AG10803 (cell line): Measurements from ENCODE around the gene MED6.

ENCODE experiments used
- DNase-seq: peaks from one replicate; pipeline ENCODE4 v3.0.0; 2010; ENCODE audit warnings: low read depth
- H3K4me3 ChIP-seq: 2 replicates; pipeline ENCODE4 v1.5.1; 2011; ENCODE audit warnings: mild to moderate bottlenecking, low read length, control low read depth
- TF ChIP-seq, protein P1 (sequence below): conservative IDR thresholded peaks from 2 replicates; pipeline ENCODE4 v1.5.1; 2011; ENCODE audit warnings: mild to moderate bottlenecking, low read length, control low read depth, inconsistent platforms

The MED6 gene

DNA sequence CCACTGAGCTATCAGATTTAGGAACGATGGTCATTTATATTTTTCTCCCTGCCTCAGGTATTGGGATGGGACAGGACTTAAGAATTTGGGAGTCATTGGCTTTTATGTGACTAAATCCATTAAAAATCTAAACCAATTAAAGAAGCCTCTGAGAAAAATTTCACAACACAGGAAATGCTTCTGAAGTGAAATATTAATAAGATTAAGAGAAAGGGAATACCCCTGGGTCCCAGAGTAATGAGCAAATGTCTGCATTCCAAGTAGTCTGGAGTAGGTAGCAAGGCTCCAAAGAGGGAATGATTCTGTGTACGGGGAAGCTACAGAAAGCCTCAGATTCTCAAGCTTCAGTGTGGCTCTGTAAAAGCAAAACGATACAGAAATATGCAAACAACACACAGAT, 707 bp upstream of the MED6 start:
- peak; percentile 47 for DNase-seq
- H3K4me3 ChIP-seq: peak overlapping the region; percentile 65
- TF ChIP-seq, protein P1, sequence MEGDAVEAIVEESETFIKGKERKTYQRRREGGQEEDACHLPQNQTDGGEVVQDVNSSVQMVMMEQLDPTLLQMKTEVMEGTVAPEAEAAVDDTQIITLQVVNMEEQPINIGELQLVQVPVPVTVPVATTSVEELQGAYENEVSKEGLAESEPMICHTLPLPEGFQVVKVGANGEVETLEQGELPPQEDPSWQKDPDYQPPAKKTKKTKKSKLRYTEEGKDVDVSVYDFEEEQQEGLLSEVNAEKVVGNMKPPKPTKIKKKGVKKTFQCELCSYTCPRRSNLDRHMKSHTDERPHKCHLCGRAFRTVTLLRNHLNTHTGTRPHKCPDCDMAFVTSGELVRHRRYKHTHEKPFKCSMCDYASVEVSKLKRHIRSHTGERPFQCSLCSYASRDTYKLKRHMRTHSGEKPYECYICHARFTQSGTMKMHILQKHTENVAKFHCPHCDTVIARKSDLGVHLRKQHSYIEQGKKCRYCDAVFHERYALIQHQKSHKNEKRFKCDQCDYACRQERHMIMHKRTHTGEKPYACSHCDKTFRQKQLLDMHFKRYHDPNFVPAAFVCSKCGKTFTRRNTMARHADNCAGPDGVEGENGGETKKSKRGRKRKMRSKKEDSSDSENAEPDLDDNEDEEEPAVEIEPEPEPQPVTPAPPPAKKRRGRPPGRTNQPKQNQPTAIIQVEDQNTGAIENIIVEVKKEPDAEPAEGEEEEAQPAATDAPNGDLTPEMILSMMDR: no peak

DNA sequence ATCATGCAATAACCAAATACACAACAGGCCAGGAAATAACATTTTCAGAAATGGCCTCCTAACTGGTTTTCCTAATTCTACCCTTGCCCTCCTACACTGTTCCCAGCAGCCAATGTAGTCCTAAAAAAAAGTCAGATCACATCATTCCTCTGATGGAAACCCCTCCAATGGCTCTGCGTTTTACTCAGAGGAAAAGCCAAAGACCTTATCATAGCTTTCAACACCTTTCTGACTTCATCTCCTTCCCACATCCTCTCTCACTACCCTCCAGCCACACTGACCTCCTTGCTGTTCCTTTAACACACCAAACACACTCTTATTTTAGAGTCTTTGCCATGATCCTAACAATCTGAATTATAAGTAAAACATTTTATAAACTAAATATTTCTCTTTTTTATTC, 1.1 kb downstream of the MED6 start:
- TF ChIP-seq, protein P1: no peak
- DNase-seq: no peak
- peak overlapping the region; percentile 80 for H3K4me3 ChIP-seq

DNA sequence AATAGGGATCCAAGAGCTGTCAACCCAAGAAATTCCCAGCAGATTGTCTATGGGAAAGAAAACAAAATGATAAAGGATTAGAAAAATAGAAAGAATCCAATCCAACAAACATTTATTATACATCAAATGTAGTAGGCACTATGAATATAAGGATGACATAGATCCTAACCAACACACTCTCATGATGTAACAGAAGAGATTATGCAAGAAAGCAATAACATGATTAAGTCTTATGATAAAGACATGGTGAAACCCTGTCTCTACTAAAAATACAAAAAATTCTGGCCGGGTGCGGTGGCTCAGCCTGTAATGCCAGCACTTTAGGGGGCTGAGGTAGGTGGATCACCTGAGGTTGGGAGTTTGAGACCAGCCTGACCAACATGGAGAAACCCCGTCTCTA, 2.7 kb downstream of the MED6 start:
- no peak for DNase-seq
- TF ChIP-seq, protein P1: no peak

DNA sequence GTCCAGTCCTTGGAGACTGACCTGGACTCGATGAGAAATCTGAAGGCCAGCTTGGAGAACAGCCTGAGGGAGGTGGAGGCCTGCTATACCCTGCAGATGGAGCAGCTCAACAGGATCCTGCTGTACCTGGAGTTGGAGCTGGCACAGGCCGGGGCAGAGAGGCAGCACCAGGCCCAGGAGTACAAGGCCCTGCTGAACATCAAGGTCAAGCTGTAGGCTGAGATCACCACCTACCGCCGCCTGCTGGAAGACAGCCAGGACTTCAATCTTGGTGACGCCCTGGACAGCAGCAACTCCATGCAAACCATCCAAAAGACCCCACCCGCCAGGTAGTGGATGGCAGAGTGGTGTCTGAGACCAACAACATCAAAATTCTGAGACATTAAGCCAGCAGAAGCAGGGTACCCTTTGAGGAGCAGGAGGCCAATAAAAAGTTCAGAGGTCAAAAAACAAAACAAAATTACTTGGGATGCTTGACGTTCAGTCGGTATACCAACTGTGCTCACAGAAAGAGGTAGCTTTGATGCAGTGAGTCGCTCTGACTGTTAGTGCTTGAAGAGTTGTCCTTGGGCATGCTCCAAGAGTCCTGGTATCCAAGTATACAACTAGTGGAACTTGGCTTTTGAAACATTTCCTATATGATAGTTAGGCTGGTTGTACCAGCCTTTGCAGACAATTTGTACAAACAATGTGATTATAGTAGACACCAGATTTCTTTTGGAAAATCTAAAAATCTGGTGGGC, 4.8 kb downstream of the MED6 start:
- no peak for DNase-seq
- TF ChIP-seq, protein P1: no peak
- H3K4me3 ChIP-seq: no peak overlapping the region

More for the DNA sequence above, 2.7 kb downstream of the MED6 start:
- H3K4me3 ChIP-seq: no peak overlapping the region

DNA sequence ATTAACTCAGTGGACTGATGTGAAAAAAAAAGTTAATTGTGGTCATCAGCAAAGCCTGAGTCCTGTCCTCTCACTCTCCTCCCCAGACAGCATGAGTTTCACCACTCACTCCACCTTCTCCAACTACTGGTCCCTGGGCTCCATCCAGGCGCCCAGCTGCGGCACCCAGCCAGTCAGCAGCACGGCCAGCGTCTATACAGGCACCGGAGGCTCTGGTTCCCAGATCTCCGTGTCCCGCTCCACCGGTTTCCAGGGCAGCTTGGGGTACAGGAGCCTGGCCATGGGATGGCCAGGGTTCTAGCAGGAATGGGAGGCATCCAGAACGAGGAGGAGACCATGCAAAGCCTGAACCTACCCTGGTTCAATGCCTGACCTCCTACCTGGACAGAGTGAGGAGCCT, 6.0 kb downstream of the MED6 start:
- TF ChIP-seq, protein P1: no peak
- no peak for DNase-seq
- no peak overlapping the region for H3K4me3 ChIP-seq

DNA sequence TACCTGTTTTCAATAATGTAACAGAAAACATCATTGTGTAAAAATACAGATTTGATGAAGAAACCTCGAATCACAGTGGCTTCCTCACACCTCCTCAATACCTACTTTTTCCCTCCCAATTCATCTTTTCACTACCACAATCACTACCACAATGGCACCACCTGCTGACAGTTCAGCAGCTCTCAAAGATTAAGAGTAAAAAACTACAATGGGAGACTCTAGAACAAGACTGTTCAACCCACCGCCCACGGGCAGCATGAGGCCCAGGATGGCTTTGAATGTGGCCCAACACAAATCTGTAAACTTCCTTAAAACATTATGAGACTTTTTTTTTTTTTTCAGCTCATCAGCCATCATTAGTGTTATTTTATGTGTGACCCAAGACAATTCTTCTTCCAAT, 15.2 kb downstream of the MED6 start:
- DNase-seq: no peak
- TF ChIP-seq, protein P1: no peak; the same call in 1 of the 2 replicates
- no peak overlapping the region for H3K4me3 ChIP-seq

DNA sequence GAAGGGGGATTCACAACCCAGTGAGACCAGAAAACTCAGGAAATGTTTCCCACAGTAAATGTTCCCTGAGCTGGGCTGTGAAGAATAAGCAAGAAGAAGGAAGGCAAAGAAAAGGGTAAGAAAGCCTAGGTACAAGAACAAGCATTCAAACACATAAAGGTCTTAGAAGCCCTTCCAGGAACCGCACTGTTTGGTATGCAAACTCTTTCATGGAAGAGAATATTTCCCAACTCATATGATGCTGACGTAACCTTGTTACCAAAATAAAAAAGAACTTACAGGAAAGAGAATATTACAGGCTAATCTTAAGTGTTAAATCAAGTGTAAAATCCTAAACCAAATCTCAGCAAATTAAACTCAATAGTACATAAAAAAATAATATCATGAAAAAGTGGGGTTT, 23.6 kb downstream of the MED6 start:
- no peak for DNase-seq
- TF ChIP-seq, protein P1: no peak
- no peak overlapping the region for H3K4me3 ChIP-seq
